Lower leg skin (tissue), 3 donors: ENCODE data around the gene ASXL1.

Experiments used
- POLR2A ChIP-seq, 2 donors: fragments of 450-650 bp; IDR thresholded peaks; one replicate each; pipeline ENCODE4 v1.6.1; 2016 to 2017; ENCODE audit warnings: antibody characterized with exemption in 2 of 2, mild to moderate bottlenecking in 1 of 2, moderate library complexity in 1 of 2
- TF ChIP-seq, protein P1 (sequence below), 3 donors: fragments of 450-650 bp; IDR thresholded peaks; one replicate each; pipeline ENCODE4 v1.5.1; 2016; ENCODE audit warnings: antibody characterized with exemption in 3 of 3, mild to moderate bottlenecking in 3 of 3, moderate library complexity in 2 of 3

DNA sequence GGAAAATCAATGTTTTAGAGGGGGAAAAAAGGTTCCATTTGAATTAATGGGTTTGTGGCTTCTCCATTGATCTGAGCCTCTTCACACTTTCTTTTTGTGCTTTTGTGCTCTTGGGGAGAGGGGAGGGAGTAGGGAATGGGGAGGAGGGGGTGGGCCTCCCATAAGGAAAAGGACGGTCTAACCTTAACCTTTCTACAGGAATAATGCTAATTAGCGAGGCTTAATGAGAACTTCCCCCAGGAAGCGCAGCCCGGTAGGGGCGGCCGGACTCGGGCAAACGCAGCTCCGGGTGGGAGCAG, 124.0 kb downstream of the ASXL1 start:
- TF ChIP-seq, protein P1, sequence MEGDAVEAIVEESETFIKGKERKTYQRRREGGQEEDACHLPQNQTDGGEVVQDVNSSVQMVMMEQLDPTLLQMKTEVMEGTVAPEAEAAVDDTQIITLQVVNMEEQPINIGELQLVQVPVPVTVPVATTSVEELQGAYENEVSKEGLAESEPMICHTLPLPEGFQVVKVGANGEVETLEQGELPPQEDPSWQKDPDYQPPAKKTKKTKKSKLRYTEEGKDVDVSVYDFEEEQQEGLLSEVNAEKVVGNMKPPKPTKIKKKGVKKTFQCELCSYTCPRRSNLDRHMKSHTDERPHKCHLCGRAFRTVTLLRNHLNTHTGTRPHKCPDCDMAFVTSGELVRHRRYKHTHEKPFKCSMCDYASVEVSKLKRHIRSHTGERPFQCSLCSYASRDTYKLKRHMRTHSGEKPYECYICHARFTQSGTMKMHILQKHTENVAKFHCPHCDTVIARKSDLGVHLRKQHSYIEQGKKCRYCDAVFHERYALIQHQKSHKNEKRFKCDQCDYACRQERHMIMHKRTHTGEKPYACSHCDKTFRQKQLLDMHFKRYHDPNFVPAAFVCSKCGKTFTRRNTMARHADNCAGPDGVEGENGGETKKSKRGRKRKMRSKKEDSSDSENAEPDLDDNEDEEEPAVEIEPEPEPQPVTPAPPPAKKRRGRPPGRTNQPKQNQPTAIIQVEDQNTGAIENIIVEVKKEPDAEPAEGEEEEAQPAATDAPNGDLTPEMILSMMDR (IDR thresholded peaks at IDR 0.05), result no peak
- TF ChIP-seq POLR2A (IDR thresholded peaks at IDR 0.05), result no peak
